ENCODE results near the gene HSPG2. TPM values are rescaled to one million over a fixed set of nuclear protein-coding genes. Genes with fewer than 3 reads are reported as not detected.
A peak's percentile ranks its signal among the peaks of the same experiment; 100 is the strongest.

The HSPG2 gene
- total RNA-seq, 2 experiments from 2014 or later: 1.6 to 4.7 TPM

- peak overlapping the region; percentile 28 for H3K27ac ChIP-seq (ENCODE audit: low read depth, low read length, poor library complexity, severe bottlenecking)
- POLR2A ChIA-PET: interaction anchor here (0.8 kb wide), 1 partner anchor 374 kb away, joined by 3 read pairs; no protein-coding TSS in a partner anchor
- intact Hi-C loops (cut with micrococcal nuclease; ENCODE audit: unreplicated experiment): no loop called here
Observed at GRCh38 chr1:21773585-21773984, 163.5 kb downstream of the HSPG2 start.

More at GRCh38 chr1:21773585-21773984, 163.5 kb downstream of the HSPG2 start:
- H3K4me1 ChIP-seq (ENCODE audit: insufficient read depth, low read length, poor library complexity, severe bottlenecking): peaks cover 21% of the 10 kb centered on the region
- peaks cover 100% of the 10 kb centered on the region for H3K79me2 ChIP-seq (ENCODE audit: insufficient read depth, low read depth, low read length)
- no peak overlapping the region for H3K4me3 ChIP-seq (ENCODE audit: low read depth, low read length, poor library complexity, severe bottlenecking)
- peaks cover 5% of the 10 kb centered on the region for H4K20me1 ChIP-seq (ENCODE audit: insufficient read depth, low read length)
- H3K9me2 ChIP-seq (ENCODE audit: insufficient read depth, low read length): no peaks in the 10 kb centered on the region
- CTCF ChIA-PET (ENCODE audit: unreplicated experiment): no interaction called here
- no peaks in the 10 kb centered on the region for H3K9me3 ChIP-seq (ENCODE audit: low read length)
- TF ChIP-seq, protein P1, sequence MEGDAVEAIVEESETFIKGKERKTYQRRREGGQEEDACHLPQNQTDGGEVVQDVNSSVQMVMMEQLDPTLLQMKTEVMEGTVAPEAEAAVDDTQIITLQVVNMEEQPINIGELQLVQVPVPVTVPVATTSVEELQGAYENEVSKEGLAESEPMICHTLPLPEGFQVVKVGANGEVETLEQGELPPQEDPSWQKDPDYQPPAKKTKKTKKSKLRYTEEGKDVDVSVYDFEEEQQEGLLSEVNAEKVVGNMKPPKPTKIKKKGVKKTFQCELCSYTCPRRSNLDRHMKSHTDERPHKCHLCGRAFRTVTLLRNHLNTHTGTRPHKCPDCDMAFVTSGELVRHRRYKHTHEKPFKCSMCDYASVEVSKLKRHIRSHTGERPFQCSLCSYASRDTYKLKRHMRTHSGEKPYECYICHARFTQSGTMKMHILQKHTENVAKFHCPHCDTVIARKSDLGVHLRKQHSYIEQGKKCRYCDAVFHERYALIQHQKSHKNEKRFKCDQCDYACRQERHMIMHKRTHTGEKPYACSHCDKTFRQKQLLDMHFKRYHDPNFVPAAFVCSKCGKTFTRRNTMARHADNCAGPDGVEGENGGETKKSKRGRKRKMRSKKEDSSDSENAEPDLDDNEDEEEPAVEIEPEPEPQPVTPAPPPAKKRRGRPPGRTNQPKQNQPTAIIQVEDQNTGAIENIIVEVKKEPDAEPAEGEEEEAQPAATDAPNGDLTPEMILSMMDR (conservative IDR thresholded peaks at IDR 0.05; ENCODE audit: low read length): no peak
- TF ChIP-seq EZH2phosphoT487 (IDR thresholded peaks at IDR 0.05; ENCODE audit: borderline replicate concordance, low read depth, low read length): no peak
- H3K4me2 ChIP-seq (ENCODE audit: low read length): peak overlapping the region; percentile 38
- H3K36me3 ChIP-seq (ENCODE audit: insufficient read depth, low read length): peaks cover 54% of the 10 kb centered on the region
- no TSS peak for BruUV-seq (replicated peaks)
- DNase-seq (ENCODE audit: low spot score): peak; percentile 37
- no peak overlapping the region for H2AFZ ChIP-seq (ENCODE audit: low read length)

Other genes with a start within 250 kb of the HSPG2 start
- gene USP48, start 154.2 kb downstream of the HSPG2 start, total RNA-seq (2014; rRNA removed; shearing (Covaris generic)): 45.0 and 56.0 TPM in 2 replicates
- 95.7 and 98.3 TPM in 2 replicates for gene USP48, start 154.2 kb downstream of the HSPG2 start, total RNA-seq (2022)
- gene LDLRAD2, start 125.0 kb downstream of the HSPG2 start, total RNA-seq (2014; rRNA removed; shearing (Covaris generic)): not detected in 2 replicates
- gene LDLRAD2, start 125.0 kb downstream of the HSPG2 start, total RNA-seq (2022): not detected in 2 replicates
- gene CELA3B, start 39.7 kb upstream of the HSPG2 start, total RNA-seq (2014; rRNA removed; shearing (Covaris generic)): not detected in 2 replicates
- gene CELA3B, start 39.7 kb upstream of the HSPG2 start, total RNA-seq (2022): not detected in 2 replicates
- not detected in 2 replicates for gene CELA3A, start 64.3 kb upstream of the HSPG2 start, total RNA-seq (2014; rRNA removed; shearing (Covaris generic))
- gene CELA3A, start 64.3 kb upstream of the HSPG2 start, total RNA-seq (2022): not detected in 2 replicates
- gene CDC42, start 115.4 kb upstream of the HSPG2 start, total RNA-seq (2014; rRNA removed; shearing (Covaris generic)): 109 and 120 TPM in 2 replicates
- 157 and 163 TPM in 2 replicates for gene CDC42, start 115.4 kb upstream of the HSPG2 start, total RNA-seq (2022)
- gene WNT4, start 205.8 kb upstream of the HSPG2 start, total RNA-seq (2014; rRNA removed; shearing (Covaris generic)): not detected in 2 replicates
- not detected in 2 replicates for gene WNT4, start 205.8 kb upstream of the HSPG2 start, total RNA-seq (2022)